PFSK-1 (cell line): ENCODE data around the gene URI1.

ENCODE experiments used
- FOXP2 ChIP-seq: optimal IDR thresholded peaks from 2 replicates; pipeline ENCODE3; 2011; ENCODE audit warnings: borderline replicate concordance, control low read depth, inconsistent platforms; ENCODE audit not compliant: insufficient read depth; ENCODE audit errors: extremely low read length, extremely low read depth
- POLR2AphosphoS5 ChIP-seq: IDR thresholded peaks from 2 replicates; pipeline ENCODE4 v1.6.1; 2012; ENCODE audit warnings: low read depth, mild to moderate bottlenecking, control low read depth, low read length, moderate library complexity
- SIN3A ChIP-seq: IDR thresholded peaks from 2 replicates; pipeline ENCODE4 v1.6.1; 2012; ENCODE audit warnings: mild to moderate bottlenecking, low read length, moderate library complexity, borderline replicate concordance; ENCODE audit not compliant: insufficient read depth
- TAF1 ChIP-seq: IDR thresholded peaks from 2 replicates; pipeline ENCODE4 v1.6.1; 2012; ENCODE audit warnings: low read length, control low read depth, borderline replicate concordance; ENCODE audit not compliant: insufficient read depth
- TF ChIP-seq, protein P1 (sequence below), 2 experiments: IDR thresholded peaks; 2 replicates each; pipeline versions ENCODE4 v1.6.1 to v1.8.0; 2011 to 2012; ENCODE audit warnings: low read depth in 2 of 2, low read length in 2 of 2, control low read depth in 1 of 2, inconsistent platforms in 1 of 2, mild to moderate bottlenecking in 1 of 2, moderate library complexity in 1 of 2; ENCODE audit not compliant: insufficient read depth in 1 of 2

Gene URI1

DNA sequence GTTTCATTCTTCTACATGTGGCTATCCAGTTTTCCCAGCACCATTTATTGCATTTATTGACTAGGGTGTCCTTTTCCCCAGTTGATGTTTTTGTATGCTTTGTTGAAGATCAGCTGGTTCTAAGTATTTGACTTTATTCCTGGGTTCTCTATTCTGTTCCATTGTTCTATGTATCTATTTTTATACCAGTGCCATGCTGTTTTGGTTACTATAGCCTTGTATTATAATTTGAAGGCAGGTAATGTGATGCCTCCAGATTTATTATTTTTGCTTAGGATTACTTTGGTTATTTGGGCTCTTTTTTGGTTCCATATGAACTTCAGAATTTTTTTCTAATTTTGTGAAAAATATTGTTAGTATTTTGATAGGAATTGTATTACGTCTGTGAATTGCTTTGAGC is 80.6 kb downstream of the URI1 start:
- no peak for TF ChIP-seq TAF1
- TF ChIP-seq, protein P1, sequence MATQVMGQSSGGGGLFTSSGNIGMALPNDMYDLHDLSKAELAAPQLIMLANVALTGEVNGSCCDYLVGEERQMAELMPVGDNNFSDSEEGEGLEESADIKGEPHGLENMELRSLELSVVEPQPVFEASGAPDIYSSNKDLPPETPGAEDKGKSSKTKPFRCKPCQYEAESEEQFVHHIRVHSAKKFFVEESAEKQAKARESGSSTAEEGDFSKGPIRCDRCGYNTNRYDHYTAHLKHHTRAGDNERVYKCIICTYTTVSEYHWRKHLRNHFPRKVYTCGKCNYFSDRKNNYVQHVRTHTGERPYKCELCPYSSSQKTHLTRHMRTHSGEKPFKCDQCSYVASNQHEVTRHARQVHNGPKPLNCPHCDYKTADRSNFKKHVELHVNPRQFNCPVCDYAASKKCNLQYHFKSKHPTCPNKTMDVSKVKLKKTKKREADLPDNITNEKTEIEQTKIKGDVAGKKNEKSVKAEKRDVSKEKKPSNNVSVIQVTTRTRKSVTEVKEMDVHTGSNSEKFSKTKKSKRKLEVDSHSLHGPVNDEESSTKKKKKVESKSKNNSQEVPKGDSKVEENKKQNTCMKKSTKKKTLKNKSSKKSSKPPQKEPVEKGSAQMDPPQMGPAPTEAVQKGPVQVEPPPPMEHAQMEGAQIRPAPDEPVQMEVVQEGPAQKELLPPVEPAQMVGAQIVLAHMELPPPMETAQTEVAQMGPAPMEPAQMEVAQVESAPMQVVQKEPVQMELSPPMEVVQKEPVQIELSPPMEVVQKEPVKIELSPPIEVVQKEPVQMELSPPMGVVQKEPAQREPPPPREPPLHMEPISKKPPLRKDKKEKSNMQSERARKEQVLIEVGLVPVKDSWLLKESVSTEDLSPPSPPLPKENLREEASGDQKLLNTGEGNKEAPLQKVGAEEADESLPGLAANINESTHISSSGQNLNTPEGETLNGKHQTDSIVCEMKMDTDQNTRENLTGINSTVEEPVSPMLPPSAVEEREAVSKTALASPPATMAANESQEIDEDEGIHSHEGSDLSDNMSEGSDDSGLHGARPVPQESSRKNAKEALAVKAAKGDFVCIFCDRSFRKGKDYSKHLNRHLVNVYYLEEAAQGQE (IDR thresholded peaks at IDR 0.05; ENCODE audit: insufficient read depth in 1 of 2, low read depth in 2 of 2, low read length in 2 of 2) = no peak
- TF ChIP-seq SIN3A = no peak
- TF ChIP-seq FOXP2 = no peak
- TF ChIP-seq POLR2AphosphoS5 = no peak

DNA sequence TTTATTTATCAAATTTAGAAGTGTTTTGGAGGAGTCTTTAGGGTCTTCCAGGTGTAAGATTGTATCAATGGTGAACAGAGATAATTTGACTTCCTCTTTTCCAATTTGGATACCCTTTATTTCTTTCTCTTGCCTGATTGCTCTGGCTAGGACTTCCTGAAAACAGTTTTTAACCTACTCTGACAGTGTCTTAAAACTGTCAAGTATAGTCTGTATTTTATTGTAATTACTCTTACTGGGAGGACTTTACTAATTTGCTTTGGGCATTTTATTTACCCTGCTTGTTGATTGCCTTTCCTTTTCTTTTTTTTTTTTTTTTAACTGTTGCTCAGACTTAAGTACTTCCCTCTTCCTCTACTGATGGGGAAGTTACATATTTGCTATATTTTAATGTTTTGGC is 81.3 kb downstream of the URI1 start:
- no peak for TF ChIP-seq SIN3A
- no peak for TF ChIP-seq FOXP2
- no peak for TF ChIP-seq POLR2AphosphoS5
- TF ChIP-seq TAF1 = no peak
- TF ChIP-seq, protein P1 (IDR thresholded peaks at IDR 0.05; ENCODE audit: insufficient read depth in 1 of 2, low read depth in 2 of 2, low read length in 2 of 2) = no peak

DNA sequence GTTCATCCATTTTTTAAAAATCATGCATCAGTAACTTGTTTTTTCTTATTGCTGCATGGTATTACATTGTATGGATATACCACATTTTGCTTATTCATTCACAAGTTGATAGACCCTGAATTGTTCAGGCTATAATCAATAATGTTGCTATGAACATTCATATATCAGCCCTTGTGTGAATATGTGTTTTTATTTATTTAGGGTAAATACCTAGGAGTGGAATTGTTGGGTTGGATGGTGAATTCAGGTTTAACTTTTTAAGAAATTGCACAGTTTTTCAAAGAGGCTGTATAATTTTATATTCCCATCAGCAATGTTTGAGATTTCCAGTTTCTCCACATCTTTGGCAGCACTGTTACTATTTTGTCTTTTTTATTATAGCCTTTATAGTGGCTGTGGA is 82.1 kb downstream of the URI1 start:
- TF ChIP-seq FOXP2 (no peak), SIN3A (no peak), POLR2AphosphoS5 (no peak), TAF1 (no peak)
- TF ChIP-seq, protein P1 (IDR thresholded peaks at IDR 0.05; ENCODE audit: insufficient read depth in 1 of 2, low read depth in 2 of 2, low read length in 2 of 2) = no peak

DNA sequence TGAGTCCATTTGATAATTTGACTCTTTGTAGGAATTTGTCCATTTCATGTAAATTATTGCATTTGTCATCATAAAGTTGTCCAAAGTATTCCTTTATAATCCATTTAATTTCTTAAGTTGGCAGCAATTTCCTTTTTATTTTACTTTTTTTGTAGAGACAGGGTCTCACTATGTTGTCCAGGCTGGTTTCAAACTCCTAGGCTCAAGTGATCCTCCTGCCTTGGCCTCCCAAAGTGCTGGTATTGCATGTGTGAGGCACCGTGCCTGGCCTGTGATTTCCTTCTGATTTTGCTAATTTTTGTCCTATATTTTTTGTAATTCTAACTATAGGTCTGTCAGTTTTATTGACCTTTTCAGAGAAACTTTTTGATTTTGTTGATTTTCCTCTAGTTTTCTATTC is 84.9 kb downstream of the URI1 start:
- TF ChIP-seq TAF1 = no peak
- TF ChIP-seq FOXP2 = no peak
- no peak for TF ChIP-seq POLR2AphosphoS5
- TF ChIP-seq SIN3A = no peak
- TF ChIP-seq, protein P1 (IDR thresholded peaks at IDR 0.05; ENCODE audit: insufficient read depth in 1 of 2, low read depth in 2 of 2, low read length in 2 of 2) = no peak
